Limb (tissue), 2 donors: ENCODE measurements around the gene IGF1R.

Experiments used
- DNase-seq, 2 donors: peaks; one replicate each; pipeline ENCODE4 v3.0.0-alpha.2; 2016; ENCODE audit errors: extremely low spot score in 2 of 2

IGF1R gene

GRCh38 chr15:98905963-98906711, 257.8 kb downstream of the IGF1R start:
- DNase-seq: no peak

- DNase-seq: no peak
These were observed 258.4 kb downstream of the IGF1R start for GRCh38 chr15:98906712-98907083.

GRCh38 chr15:98907927-98908471, 259.7 kb downstream of the IGF1R start:
- DNase-seq: no peak

- no peak for DNase-seq
These were observed 261.9 kb downstream of the IGF1R start for GRCh38 chr15:98909968-98910885.

- DNase-seq: no peak
These were observed 266.3 kb downstream of the IGF1R start for GRCh38 chr15:98914626-98915025.

- DNase-seq: no peak
These were observed 268.5 kb downstream of the IGF1R start for GRCh38 chr15:98916826-98917225.

- no peak for DNase-seq
These were observed 269.1 kb downstream of the IGF1R start for GRCh38 chr15:98917417-98917816.

- no peak for DNase-seq
These were observed 271.9 kb downstream of the IGF1R start for GRCh38 chr15:98920091-98920880.

- DNase-seq: no peak
These were observed 274.8 kb downstream of the IGF1R start for GRCh38 chr15:98923171-98923570.

GRCh38 chr15:98923579-98923978, 275.2 kb downstream of the IGF1R start:
- no peak for DNase-seq

GRCh38 chr15:98924401-98925049, 276.2 kb downstream of the IGF1R start:
- DNase-seq: no peak

GRCh38 chr15:98926236-98926635, 277.9 kb downstream of the IGF1R start:
- DNase-seq: no peak

GRCh38 chr15:98927022-98927421, 278.7 kb downstream of the IGF1R start:
- peak in 1 of 2 donors; percentile 61 for DNase-seq

- DNase-seq: no peak
These were observed 279.7 kb downstream of the IGF1R start for GRCh38 chr15:98927996-98928395.

- no peak for DNase-seq
These were observed 282.2 kb downstream of the IGF1R start for GRCh38 chr15:98930576-98930975.

- DNase-seq: no peak
These were observed 282.7 kb downstream of the IGF1R start for GRCh38 chr15:98931004-98931403.

GRCh38 chr15:98933406-98933805, 285.1 kb downstream of the IGF1R start:
- DNase-seq: no peak

- DNase-seq: no peak
These were observed 287.4 kb downstream of the IGF1R start for GRCh38 chr15:98935736-98936135.

- DNase-seq: no peak
These were observed 289.2 kb downstream of the IGF1R start for GRCh38 chr15:98937413-98938104.

GRCh38 chr15:98938105-98938417, 289.7 kb downstream of the IGF1R start:
- no peak for DNase-seq

GRCh38 chr15:98938799-98939198, 290.5 kb downstream of the IGF1R start:
- DNase-seq: no peak
